GM23248 (cell line): Measurements from ENCODE around the gene TMTC1.

Experiments
- EZH2 ChIP-seq: fragments of 200-600 bp; sonication (generic); IDR thresholded peaks from 2 replicates; pipeline ENCODE4 v1.6.1; 2018; ENCODE audit warnings: antibody characterized with exemption, mild to moderate bottlenecking; ENCODE audit not compliant: insufficient read depth, poor library complexity, severe bottlenecking
- EZH2phosphoT487 ChIP-seq: fragments of 200-600 bp; sonication (generic); IDR thresholded peaks from 2 replicates; pipeline ENCODE4 v1.6.1; 2018; ENCODE audit warnings: antibody characterized with exemption, moderate library complexity, mild to moderate bottlenecking, low read depth; ENCODE audit not compliant: insufficient read depth

GRCh38 chr12:29486972-29487371 is 296.8 kb downstream of the TMTC1 start:
- TF ChIP-seq EZH2 (no peak), EZH2phosphoT487 (no peak)
